Upper lobe of left lung (tissue), 6 donors: Measurements from ENCODE around the gene CD8B. TPM values are rescaled to one million over a fixed set of nuclear protein-coding genes. Genes with fewer than 3 reads are reported as not detected.

Source experiments
- ATAC-seq, 2 donors: fragments of 200-7000 bp; cut with Tn5 transposase; one replicate each; pipeline ENCODE4 v1.9.1; 2022; ENCODE audit warnings: mild to moderate bottlenecking in 2 of 2, moderate library complexity in 2 of 2; ENCODE audit not compliant: low FRiP score in 2 of 2
- DNase-seq, 2 donors: peaks; one replicate each; pipeline ENCODE4 v3.0.0-alpha.2; 2019 to 2020
- H3K27ac ChIP-seq, 4 donors: fragments of 200-600 bp; sonication (generic); one replicate each; pipeline ENCODE4 v1.5.1; 2016 to 2019
- H3K27me3 ChIP-seq, 4 donors: fragments of 200-600 bp; sonication (generic); one replicate each; pipeline ENCODE4 v1.5.1; 2017 to 2019
- H3K36me3 ChIP-seq, 4 donors: fragments of 200-600 bp; sonication (generic); one replicate each; pipeline ENCODE4 v1.5.1; 2016 to 2019
- H3K4me1 ChIP-seq, 4 donors: fragments of 200-600 bp; sonication (generic); one replicate each; pipeline ENCODE4 v1.5.1; 2018 to 2019
- H3K4me3 ChIP-seq, 4 donors: fragments of 200-600 bp; sonication (generic); one replicate each; pipeline ENCODE4 v1.5.1; 2017 to 2019; ENCODE audit warnings: mild to moderate bottlenecking in 2 of 4, moderate library complexity in 1 of 4
- H3K9me3 ChIP-seq, 4 donors: fragments of 200-600 bp; sonication (generic); one replicate each; pipeline ENCODE4 v1.5.1; 2018 to 2019
- CTCF ChIP-seq, 6 experiments: fragments of 450-650 bp in 4 of 6; fragments of 200-600 bp in 2 of 6; sonication (generic) in 2 of 6; IDR thresholded peaks; one replicate each; pipeline ENCODE4 v1.5.1; 2016 to 2019; ENCODE audit warnings: antibody characterized with exemption in 6 of 6
- EP300 ChIP-seq, 4 donors: sonication (generic); formaldehyde crosslinking; IDR thresholded peaks; one replicate each; pipeline ENCODE4 v1.5.1; 2017; ENCODE audit warnings: antibody characterized with exemption in 4 of 4, control low read depth in 2 of 4
- POLR2A ChIP-seq, 4 donors: fragments of 450-650 bp; IDR thresholded peaks; one replicate each; pipeline ENCODE4 v1.5.1; 2016 to 2017; ENCODE audit warnings: antibody characterized with exemption in 4 of 4, mild to moderate bottlenecking in 2 of 4
- POLR2AphosphoS5 ChIP-seq, 2 donors: sonication (generic); formaldehyde crosslinking; IDR thresholded peaks; one replicate each; pipeline ENCODE4 v1.5.1; 2017; ENCODE audit warnings: antibody characterized with exemption in 2 of 2
- WGBS, 2 donors: methylation state at CpG; one replicate each; pipeline ENCODE4 v1.1.5; 2017 to 2018; 5-methylcytosine and 5-hydroxymethylcytosine counted together
- total RNA-seq, 6 donors: library from RNA; depleted of rRNA in 4 of 6; stranded (reverse); fragments of >200 nt in 4 of 6; gene quantifications; one replicate each; pipeline versions ENCODE4 v1.1.0 to v1.2.1, GENCODE V29; 2016 to 2021
- donor health status: DM: no; HTN: no; CAD: no; lungs with moderate emphysema.
- donor health status: DM: no; HTN: yes; CAD: no; lungs with severe emphysema.

CD8B gene
- total RNA-seq, 6 donors from 2014 or later: 1.4 to 13.3 (median 5.2) TPM

- no peaks in the 10 kb centered on the region for H3K9me3 ChIP-seq
- H3K36me3 ChIP-seq: no peaks in the 10 kb centered on the region
- peaks cover 0 to 4% (median 2%) of the 10 kb centered on the region in 4 donors for H3K27me3 ChIP-seq
- DNase-seq (no peak), ATAC-seq (no peak)
- TF ChIP-seq POLR2AphosphoS5 (IDR thresholded peaks at IDR 0.05) (no peak), EP300 (IDR thresholded peaks at IDR 0.05) (no peak), CTCF (IDR thresholded peaks at IDR 0.05) (no peak), POLR2A (IDR thresholded peaks at IDR 0.05) (no peak)
- H3K4me1 ChIP-seq: peaks cover 0 to 15% (median 4%) of the 10 kb centered on the region in 4 donors
- no peak overlapping the region for H3K27ac ChIP-seq
- no peak overlapping the region for H3K4me3 ChIP-seq
- 74 to 75% methylated on average over 8 of the region's 8 CpGs for WGBS, 2 donors
Measured at GRCh38 chr2:86783615-86784339, 77.9 kb downstream of the CD8B start.

GRCh38 chr2:86782748-86783147 is 78.9 kb downstream of the CD8B start:
- TF ChIP-seq POLR2AphosphoS5 (IDR thresholded peaks at IDR 0.05) (no peak), EP300 (IDR thresholded peaks at IDR 0.05) (no peak), POLR2A (IDR thresholded peaks at IDR 0.05) (no peak), CTCF (IDR thresholded peaks at IDR 0.05) (no peak)
- no peaks in the 10 kb centered on the region for H3K36me3 ChIP-seq
- H3K4me3 ChIP-seq: no peak overlapping the region
- H3K27ac ChIP-seq: no peak overlapping the region
- 69 to 81% methylated on average over 7 of the region's 7 CpGs for WGBS, 2 donors
- H3K9me3 ChIP-seq: no peaks in the 10 kb centered on the region
- H3K4me1 ChIP-seq: peaks cover 0 to 9% (median 2%) of the 10 kb centered on the region in 4 donors
- ATAC-seq (no peak), DNase-seq (no peak)
- no peaks in the 10 kb centered on the region for H3K27me3 ChIP-seq

DNA sequence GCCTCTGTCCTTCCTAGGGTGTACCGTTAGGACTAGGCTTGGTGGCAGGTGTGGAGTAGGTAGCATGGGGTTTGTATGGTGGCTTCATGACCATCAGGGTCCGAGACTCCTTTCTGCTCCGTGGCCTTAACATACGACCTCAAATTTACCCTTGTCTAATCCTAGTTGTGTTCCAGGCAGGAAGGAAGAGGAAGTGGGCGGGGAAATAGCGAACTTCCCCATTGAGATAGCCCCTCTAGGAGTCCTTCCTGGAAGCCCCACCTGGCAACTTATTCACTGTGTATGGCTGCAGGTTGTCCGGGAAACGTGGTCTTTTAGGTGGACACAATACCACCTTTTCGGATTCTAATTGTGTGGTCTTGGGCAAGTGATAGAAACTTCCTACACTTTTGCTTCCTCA is 80.3 kb downstream of the CD8B start:
- H3K27ac ChIP-seq: no peak overlapping the region
- TF ChIP-seq EP300 (IDR thresholded peaks at IDR 0.05) (no peak), POLR2AphosphoS5 (IDR thresholded peaks at IDR 0.05) (no peak), POLR2A (IDR thresholded peaks at IDR 0.05) (no peak), CTCF (IDR thresholded peaks at IDR 0.05) (no peak)
- WGBS, 2 donors: 64 to 76% methylated on average over 9 of the region's 9 CpGs

GRCh38 chr2:86779971-86780370 is 81.7 kb downstream of the CD8B start:
- DNase-seq: no peak
- peaks cover 0 to 12% (median 4%) of the 10 kb centered on the region in 4 donors for H3K36me3 ChIP-seq
- H3K9me3 ChIP-seq: no peaks in the 10 kb centered on the region
- 55 to 66% methylated on average over 3 of the region's 3 CpGs for WGBS, 2 donors
- TF ChIP-seq POLR2AphosphoS5 (IDR thresholded peaks at IDR 0.05) (no peak), POLR2A (IDR thresholded peaks at IDR 0.05) (no peak), CTCF (IDR thresholded peaks at IDR 0.05) (no peak), EP300 (IDR thresholded peaks at IDR 0.05) (no peak)
- no peak overlapping the region for H3K27ac ChIP-seq
- H3K4me3 ChIP-seq: no peak overlapping the region
- ATAC-seq: no peak
- peaks cover 0 to 9% (median 2%) of the 10 kb centered on the region in 4 donors for H3K4me1 ChIP-seq
- H3K27me3 ChIP-seq: no peaks in the 10 kb centered on the region

More for the DNA sequence above, 80.3 kb downstream of the CD8B start:
- ATAC-seq: no peak
- Histone ChIP-seq H3K4me3 (no peak overlapping the region), H3K27me3 (no peaks in the 10 kb centered on the region), H3K4me1 (peaks cover 0 to 9% (median 2%) of the 10 kb centered on the region in 4 donors), H3K36me3 (no peaks in the 10 kb centered on the region), H3K9me3 (no peaks in the 10 kb centered on the region)
- no peak for DNase-seq

GRCh38 chr2:86778957-86779356 is 82.7 kb downstream of the CD8B start:
- TF ChIP-seq POLR2AphosphoS5 (IDR thresholded peaks at IDR 0.05) (no peak), EP300 (IDR thresholded peaks at IDR 0.05) (no peak), POLR2A (IDR thresholded peaks at IDR 0.05) (no peak), CTCF (IDR thresholded peaks at IDR 0.05) (no peak)
- 47 to 56% methylated on average over 2 of the region's 2 CpGs for WGBS, 2 donors

More at GRCh38 chr2:86778957-86779356, 82.7 kb downstream of the CD8B start:
- Histone ChIP-seq H3K36me3 (peaks cover 0 to 21% (median 10%) of the 10 kb centered on the region in 4 donors), H3K27me3 (no peaks in the 10 kb centered on the region), H3K27ac (no peak overlapping the region), H3K4me1 (peaks cover 0 to 9% (median 2%) of the 10 kb centered on the region in 4 donors), H3K4me3 (no peak overlapping the region), H3K9me3 (no peaks in the 10 kb centered on the region)
- DNase-seq (no peak), ATAC-seq (no peak)
